A673 (cell line): ENCODE measurements around the gene MRPL44.
"Not testable (repeated sequence)": the region's sequence is repeated elsewhere in the genome, so short reads cannot be mapped to it uniquely, and the experiment has no call there.

ENCODE experiments used
- CTCF ChIP-seq: fragments of 300-800, 200-600 bp; sonication (generic); conservative IDR thresholded peaks from 2 replicates; pipeline ENCODE4 v1.5.1; 2017; ENCODE audit warnings: low read depth, mild to moderate bottlenecking, antibody characterized with exemption, low read length, moderate library complexity, mixed read lengths
- EZH2 ChIP-seq: fragments of 200-600 bp; sonication (generic); IDR thresholded peaks from 2 replicates; pipeline ENCODE4 v1.6.1; 2017; ENCODE audit warnings: borderline replicate concordance, low read depth, mild to moderate bottlenecking, mixed read lengths, antibody characterized with exemption, low read length; ENCODE audit not compliant: poor library complexity, severe bottlenecking

- not testable (repeated sequence) for TF ChIP-seq CTCF, EZH2
Measured at GRCh38 chr2:223939438-223939837, 17.8 kb upstream of the MRPL44 start.
